Activated T-cell treated with anti-CD3 and anti-CD28 coated beads, Interleukin-2, amount 50 U/mL, for 4 hours (primary cell): ENCODE measurements around the gene KEAP1. TPM values are rescaled to one million over a fixed set of nuclear protein-coding genes. Genes with fewer than 3 reads are reported as not detected.

Source experiments
- ATAC-seq, 2 donors: fragments of 200-7000 bp; cut with Tn5 transposase; one replicate each; pipeline ENCODE4 v1.10.0; 2021
- DNase-seq: peaks from one replicate; pipeline ENCODE4 v3.0.0-alpha.2; 2020
- H3K27me3 Mint-ChIP-seq: one replicate; pipeline ENCODE4 v1.8.0; 2021; ENCODE audit warnings: low read depth, mixed read lengths
- H3K36me3 Mint-ChIP-seq: one replicate; pipeline ENCODE4 v1.8.0; 2022; ENCODE audit warnings: mixed read lengths; ENCODE audit not compliant: insufficient read depth
- H3K4me1 Mint-ChIP-seq: one replicate; pipeline ENCODE4 v1.8.0; 2021; ENCODE audit warnings: low read depth, mixed read lengths
- H3K4me3 Mint-ChIP-seq: one replicate; pipeline ENCODE4 v1.8.0; 2021; ENCODE audit warnings: mild to moderate bottlenecking, moderate library complexity, mixed read lengths
- H3K9me3 Mint-ChIP-seq: one replicate; pipeline ENCODE4 v1.8.0; 2021; ENCODE audit warnings: mixed read lengths
- total RNA-seq, 3 donors: library from RNA; stranded (reverse); gene quantifications; one replicate each; pipeline ENCODE4 v1.2.1, GENCODE V29; 2021

Gene KEAP1
- total RNA-seq, 3 donors from 2014 or later = 89.9 to 98.7 (median 92.9) TPM

DNA sequence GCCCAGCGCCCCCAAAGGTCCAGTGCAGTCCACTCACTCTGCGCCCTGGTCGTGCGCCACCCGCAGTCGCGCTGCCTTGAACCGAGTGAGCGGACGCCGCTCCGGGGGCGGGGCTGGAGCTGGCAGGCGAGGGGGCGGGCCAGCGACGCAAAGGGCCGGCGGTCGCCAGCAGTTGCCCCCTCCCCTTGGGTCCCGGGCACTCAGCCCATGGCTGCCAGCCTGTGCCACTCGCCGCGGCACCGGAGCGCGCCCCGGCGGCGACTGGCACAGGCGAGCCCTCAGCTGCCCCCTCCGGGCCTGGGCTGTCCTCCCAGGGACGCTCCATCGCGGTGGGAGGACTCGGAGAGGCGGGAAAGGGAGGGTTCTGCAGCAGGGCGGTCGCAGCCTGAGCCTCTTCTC is 14.2 kb upstream of the KEAP1 start, which contains the start of gene S1PR5:
Gene S1PR5, minus strand, starts transcription at position 87 of the 399 bp plus-strand sequence. CDS start 2,436 bp downstream, outside the sequence.
- Mint-ChIP-seq H3K9me3 (no peaks in the 10 kb centered on the region), H3K27me3 (peaks cover 62% of the 10 kb centered on the region), H3K36me3 (no peaks in the 10 kb centered on the region), H3K4me3 (peak within 1 kb of the TSS; percentile 78), H3K4me1 (peaks cover 38% of the 10 kb centered on the region)
- DNase-seq = no peak
- ATAC-seq = peak; percentile 9 to 33

- no peak for ATAC-seq
- H3K36me3 Mint-ChIP-seq = no peaks in the 10 kb centered on the region
- H3K4me1 Mint-ChIP-seq = peaks cover 38% of the 10 kb centered on the region
- no peak for DNase-seq
- H3K4me3 Mint-ChIP-seq = peak overlapping the region; percentile 72
- peaks cover 62% of the 10 kb centered on the region for H3K27me3 Mint-ChIP-seq
- H3K9me3 Mint-ChIP-seq = no peaks in the 10 kb centered on the region
These were observed 13.6 kb upstream of the KEAP1 start for GRCh38 chr19:10516671-10517286.

- ATAC-seq (no peak), DNase-seq (no peak)
- Mint-ChIP-seq H3K4me3 (peak overlapping the region; percentile 72), H3K9me3 (no peaks in the 10 kb centered on the region), H3K27me3 (peaks cover 63% of the 10 kb centered on the region), H3K4me1 (peaks cover 38% of the 10 kb centered on the region), H3K36me3 (no peaks in the 10 kb centered on the region)
These were observed 12.9 kb upstream of the KEAP1 start for GRCh38 chr19:10516064-10516385.

DNA sequence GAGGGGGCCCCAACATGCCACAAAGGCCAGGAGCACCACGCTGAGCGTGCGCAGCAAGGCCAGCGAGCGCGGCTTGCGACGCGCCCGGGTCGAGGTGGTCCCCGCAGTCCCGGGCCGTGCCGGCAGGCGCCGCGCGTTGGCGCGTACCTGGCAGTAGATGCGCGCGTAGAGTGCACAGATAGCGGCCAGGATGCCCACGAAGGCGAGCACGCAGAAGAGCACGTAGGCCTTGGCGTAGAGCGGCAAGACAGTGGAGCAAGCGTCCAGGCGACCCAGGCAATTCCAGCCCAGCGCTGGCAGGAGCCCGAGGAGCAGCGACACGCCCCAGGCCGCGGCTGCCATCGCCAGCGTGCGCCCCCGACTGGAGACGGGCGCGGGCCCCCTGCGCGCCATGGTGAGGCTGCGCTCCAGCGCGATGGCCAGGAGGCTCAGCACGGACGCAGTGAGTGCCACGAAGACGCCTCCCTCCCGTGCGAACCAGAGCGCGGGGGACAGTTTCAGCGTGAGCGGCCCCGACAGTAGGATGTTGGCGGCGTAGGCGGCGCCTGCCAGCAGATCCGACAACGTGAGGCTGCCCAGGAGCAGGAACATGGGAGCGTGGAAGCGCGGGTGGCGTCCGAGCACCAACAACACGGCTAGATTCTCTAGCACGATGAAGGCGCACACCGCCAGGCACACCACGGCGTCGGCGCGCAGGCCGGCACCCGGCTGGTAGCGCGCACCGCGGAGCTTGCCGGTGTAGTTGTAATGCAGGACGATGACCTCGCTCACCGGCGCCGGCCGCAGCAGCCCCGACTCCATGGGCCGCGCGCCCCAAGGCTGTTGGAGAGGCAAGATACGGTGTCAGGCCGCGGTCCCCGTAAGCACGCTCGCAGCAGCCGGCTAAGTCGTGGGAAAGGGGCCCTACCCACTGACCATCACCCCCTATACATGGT is 11.3 kb upstream of the KEAP1 start:
- DNase-seq (peak; percentile 25), ATAC-seq (peak; percentile 74 to 75)
- Mint-ChIP-seq H3K9me3 (no peaks in the 10 kb centered on the region), H3K36me3 (no peaks in the 10 kb centered on the region), H3K27me3 (peaks cover 55% of the 10 kb centered on the region), H3K4me3 (peak overlapping the region; percentile 72), H3K4me1 (peaks cover 39% of the 10 kb centered on the region)

DNA sequence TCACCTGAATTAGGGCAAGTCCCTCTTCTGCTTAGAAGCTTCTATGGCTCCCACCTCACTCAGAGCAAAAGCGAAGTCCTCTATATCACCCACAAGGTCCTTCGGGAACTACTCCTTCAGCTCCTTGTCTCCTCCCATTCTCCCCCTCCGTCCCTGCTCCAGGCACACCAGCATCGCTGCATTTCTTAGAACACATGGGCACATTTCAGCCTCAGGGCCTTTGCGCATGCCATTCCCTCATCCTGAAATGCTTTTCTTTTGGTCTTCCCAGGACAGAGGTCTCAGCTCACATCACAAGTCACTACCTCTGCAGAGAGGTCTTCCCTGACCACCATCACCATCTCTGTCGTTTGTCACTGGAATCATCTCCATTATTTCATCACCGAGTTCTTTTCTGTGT is 10.1 kb upstream of the KEAP1 start:
- no peak for DNase-seq
- H3K4me1 Mint-ChIP-seq = peaks cover 32% of the 10 kb centered on the region
- H3K9me3 Mint-ChIP-seq = no peaks in the 10 kb centered on the region
- peaks cover 43% of the 10 kb centered on the region for H3K27me3 Mint-ChIP-seq
- no peaks in the 10 kb centered on the region for H3K36me3 Mint-ChIP-seq
- H3K4me3 Mint-ChIP-seq = peak overlapping the region; percentile 42
- ATAC-seq = no peak

GRCh38 chr19:10510301-10510802 is 7.2 kb upstream of the KEAP1 start:
- Mint-ChIP-seq H3K4me3 (no peak overlapping the region), H3K27me3 (peaks cover 23% of the 10 kb centered on the region), H3K4me1 (peaks cover 24% of the 10 kb centered on the region), H3K9me3 (no peaks in the 10 kb centered on the region), H3K36me3 (no peaks in the 10 kb centered on the region)
- ATAC-seq (no peak), DNase-seq (peak; percentile 59)

- Mint-ChIP-seq H3K4me1 (peaks cover 23% of the 10 kb centered on the region), H3K36me3 (no peaks in the 10 kb centered on the region), H3K4me3 (no peak overlapping the region), H3K27me3 (peaks cover 10% of the 10 kb centered on the region), H3K9me3 (no peaks in the 10 kb centered on the region)
- ATAC-seq = peak; percentile 65 to 79
- DNase-seq = no peak
These were observed 5.6 kb upstream of the KEAP1 start for GRCh38 chr19:10508707-10509106.

DNA sequence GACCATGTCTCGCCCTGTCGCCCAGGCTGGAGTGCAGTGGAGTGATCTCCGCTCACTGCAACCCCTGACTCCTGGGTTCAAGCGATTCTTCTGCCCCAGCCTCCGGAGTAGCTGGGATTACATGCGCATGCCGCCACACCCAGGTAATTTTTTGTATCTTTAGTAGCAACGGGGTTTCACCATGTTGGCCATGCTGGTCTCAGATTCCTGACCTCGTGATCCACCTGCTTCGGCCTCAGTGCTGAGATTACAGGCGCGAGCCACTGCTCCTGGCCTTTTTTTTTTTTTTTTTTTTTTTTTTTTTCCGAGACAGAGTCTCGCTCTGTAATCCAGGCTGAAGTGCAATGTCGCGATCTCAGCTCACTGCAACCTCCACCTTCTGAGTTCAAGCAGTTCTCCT is 4.9 kb upstream of the KEAP1 start:
- Mint-ChIP-seq H3K4me3 (no peak overlapping the region), H3K4me1 (peaks cover 21% of the 10 kb centered on the region), H3K27me3 (peaks cover 4% of the 10 kb centered on the region), H3K36me3 (no peaks in the 10 kb centered on the region), H3K9me3 (no peaks in the 10 kb centered on the region)
- no peak for ATAC-seq
- DNase-seq = no peak

GRCh38 chr19:10505583-10506229 is 2.5 kb upstream of the KEAP1 start:
- Mint-ChIP-seq H3K9me3 (no peaks in the 10 kb centered on the region), H3K4me1 (peaks cover 27% of the 10 kb centered on the region), H3K36me3 (peaks cover 2% of the 10 kb centered on the region), H3K27me3 (no peaks in the 10 kb centered on the region), H3K4me3 (no peak overlapping the region)
- peak; percentile 82 for DNase-seq
- peak in 1 of 2 donors; percentile 19 for ATAC-seq

DNA sequence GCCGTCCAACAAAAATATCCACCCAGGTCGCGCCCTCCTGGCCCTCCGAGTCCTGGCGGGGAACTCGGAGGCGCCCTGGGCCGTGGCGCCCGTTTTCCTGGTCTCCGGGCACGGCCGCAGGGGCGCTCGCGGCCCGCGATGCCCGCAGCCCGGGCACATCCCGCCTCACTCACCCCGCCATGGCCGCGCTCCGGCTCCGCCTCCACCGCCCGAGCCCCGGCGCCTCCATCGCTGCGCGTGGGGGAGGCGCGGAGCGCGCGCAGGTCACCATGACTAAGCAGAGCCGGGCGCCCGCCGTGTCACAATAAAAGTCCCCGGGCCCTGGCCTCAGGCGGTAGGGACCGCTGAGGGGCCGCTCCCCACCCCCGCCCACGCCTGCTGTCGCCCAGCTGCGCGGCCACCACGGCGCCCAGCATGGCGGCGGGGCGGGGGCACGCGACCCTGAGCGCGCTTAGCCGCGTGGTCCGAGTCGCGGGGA is 593 bp downstream of the KEAP1 start:
- peak; percentile 95 to 96 for ATAC-seq
- Mint-ChIP-seq H3K27me3 (no peaks in the 10 kb centered on the region), H3K36me3 (peaks cover 15% of the 10 kb centered on the region), H3K4me1 (peaks cover 39% of the 10 kb centered on the region), H3K4me3 (peak overlapping the region; percentile 90), H3K9me3 (no peaks in the 10 kb centered on the region)
- DNase-seq = peak; percentile 87

- Mint-ChIP-seq H3K4me3 (peak overlapping the region; percentile 90), H3K4me1 (peaks cover 43% of the 10 kb centered on the region), H3K36me3 (peaks cover 15% of the 10 kb centered on the region), H3K9me3 (no peaks in the 10 kb centered on the region), H3K27me3 (no peaks in the 10 kb centered on the region)
- peak; percentile 33 for DNase-seq
- peak; percentile 31 to 42 for ATAC-seq
These were observed 1.1 kb downstream of the KEAP1 start for GRCh38 chr19:10501971-10502523.

DNA sequence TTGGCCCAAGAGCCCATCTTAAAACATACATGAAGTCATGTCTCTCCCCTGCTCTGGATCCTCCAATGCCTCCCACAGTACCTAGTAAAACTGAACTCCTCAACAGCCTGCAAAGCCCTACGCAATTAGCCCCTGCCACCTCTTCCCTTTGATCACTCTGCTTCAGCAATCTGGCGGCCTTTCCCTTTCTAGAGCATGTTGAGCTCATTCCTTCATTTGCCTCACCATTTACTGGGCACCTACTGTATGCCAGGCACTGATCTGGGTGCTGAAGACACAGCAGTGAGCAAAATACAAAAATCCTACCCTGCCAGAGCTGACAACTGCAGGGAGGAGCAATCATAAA is 2.9 kb downstream of the KEAP1 start:
- no peak for ATAC-seq
- H3K4me3 Mint-ChIP-seq = peak overlapping the region; percentile 62
- no peak for DNase-seq
- H3K9me3 Mint-ChIP-seq = no peaks in the 10 kb centered on the region
- peaks cover 15% of the 10 kb centered on the region for H3K36me3 Mint-ChIP-seq
- H3K27me3 Mint-ChIP-seq = no peaks in the 10 kb centered on the region
- peaks cover 38% of the 10 kb centered on the region for H3K4me1 Mint-ChIP-seq

DNA sequence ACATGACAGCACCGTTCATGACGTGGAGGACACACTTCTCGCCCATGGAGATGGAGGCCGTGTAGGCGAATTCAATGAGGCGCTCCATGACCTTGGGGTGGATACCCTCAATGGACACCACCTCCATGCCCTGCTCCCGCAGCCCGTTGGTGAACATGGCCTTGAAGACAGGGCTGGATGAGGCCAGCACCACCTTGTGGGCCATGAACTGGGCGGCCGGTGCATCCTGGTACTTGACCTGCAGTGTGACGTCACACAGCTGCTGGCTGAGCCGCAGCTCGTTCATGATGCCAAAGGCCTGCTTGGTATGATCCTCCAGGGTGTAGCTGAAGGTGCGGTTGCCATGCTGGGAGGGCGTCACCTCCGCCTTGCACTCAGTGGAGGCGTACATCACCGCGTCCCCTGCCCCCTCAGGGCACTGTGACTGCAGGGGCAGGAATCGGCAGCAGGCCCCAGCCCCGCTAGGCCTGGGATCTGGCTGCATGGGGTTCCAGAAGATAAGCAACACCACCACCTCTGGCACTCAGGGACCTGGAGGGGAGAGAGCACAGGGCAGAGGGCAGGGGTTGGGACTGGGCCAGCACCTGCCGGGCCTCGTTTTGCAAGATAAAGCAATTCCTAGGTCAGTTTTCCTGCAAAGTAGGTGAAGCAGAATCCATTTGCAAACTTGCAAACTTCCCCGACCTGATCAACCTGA is 3.5 kb downstream of the KEAP1 start:
- Mint-ChIP-seq H3K4me1 (peaks cover 37% of the 10 kb centered on the region), H3K36me3 (peaks cover 15% of the 10 kb centered on the region), H3K9me3 (no peaks in the 10 kb centered on the region), H3K27me3 (no peaks in the 10 kb centered on the region), H3K4me3 (peak overlapping the region; percentile 62)
- no peak for DNase-seq
- no peak for ATAC-seq
